HG02973 (cell line): ENCODE results near the gene SMARCD3.

Source experiments
- ATAC-seq: cut with Tn5 transposase; IDR thresholded peaks from one replicate; pipeline ENCODE4 v1.9.1; 2021; ENCODE audit warnings: moderate library complexity; ENCODE audit not compliant: unreplicated experiment

Gene SMARCD3

GRCh38 chr7:151273651-151274390 lies 25.3 kb upstream of the SMARCD3 start:
- no peak for ATAC-seq

GRCh38 chr7:151272877-151273276 lies 24.4 kb upstream of the SMARCD3 start:
- no peak for ATAC-seq

GRCh38 chr7:151272405-151272804 lies 23.9 kb upstream of the SMARCD3 start:
- no peak for ATAC-seq

- no peak for ATAC-seq
Observed at GRCh38 chr7:151271699-151272355, 23.3 kb upstream of the SMARCD3 start.

- ATAC-seq = no peak
Observed at GRCh38 chr7:151269511-151269910, 21.0 kb upstream of the SMARCD3 start.

- no peak for ATAC-seq
Observed at GRCh38 chr7:151265351-151265931, 16.9 kb upstream of the SMARCD3 start.

- ATAC-seq = no peak
Observed at GRCh38 chr7:151264615-151265014, 16.1 kb upstream of the SMARCD3 start.

- ATAC-seq = no peak
Observed at GRCh38 chr7:151261529-151261928, 13.0 kb upstream of the SMARCD3 start.

GRCh38 chr7:151260883-151261282 lies 12.4 kb upstream of the SMARCD3 start:
- no peak for ATAC-seq

GRCh38 chr7:151260471-151260870 lies 12.0 kb upstream of the SMARCD3 start:
- ATAC-seq = no peak

- ATAC-seq = no peak
Observed at GRCh38 chr7:151257990-151258389, 9.5 kb upstream of the SMARCD3 start.

- no peak for ATAC-seq
Observed at GRCh38 chr7:151256410-151257045, 8.0 kb upstream of the SMARCD3 start.

GRCh38 chr7:151255390-151255789 lies 6.9 kb upstream of the SMARCD3 start:
- ATAC-seq = no peak

- no peak for ATAC-seq
Observed at GRCh38 chr7:151254851-151255250, 6.4 kb upstream of the SMARCD3 start.

GRCh38 chr7:151254316-151254715 lies 5.8 kb upstream of the SMARCD3 start:
- no peak for ATAC-seq

GRCh38 chr7:151252961-151253711 lies 4.6 kb upstream of the SMARCD3 start:
- no peak for ATAC-seq

- ATAC-seq = no peak
Observed at GRCh38 chr7:151252561-151252835, 4.0 kb upstream of the SMARCD3 start.

GRCh38 chr7:151251689-151252560 lies 3.4 kb upstream of the SMARCD3 start:
- ATAC-seq = no peak

GRCh38 chr7:151251328-151251688 lies 2.8 kb upstream of the SMARCD3 start:
- ATAC-seq = no peak
